Neutrophil (primary cell): ENCODE data around the gene ZFAND3.

Source experiments
- H3K27ac ChIP-seq: fragments of 200-600 bp; sonication (generic); 2 replicates; pipeline ENCODE4 v1.5.1; 2016; ENCODE audit warnings: mild to moderate bottlenecking, moderate library complexity
- H3K27me3 ChIP-seq: fragments of 200-600 bp; sonication (generic); 2 replicates; pipeline ENCODE4 v1.6.0; 2016; ENCODE audit warnings: mild to moderate bottlenecking
- H3K36me3 ChIP-seq: fragments of 200-600 bp; sonication (generic); 2 replicates; pipeline ENCODE4 v1.5.1; 2017
- H3K4me1 ChIP-seq, 2 experiments: fragments of 200-600 bp in 1 of 2; sonication (generic) in 1 of 2; 1 replicate in 1 of 2; 2 replicates in 1 of 2; pipeline versions ENCODE4 v1.5.1 to v1.6.1; 2013 to 2016; ENCODE audit warnings: low read depth in 1 of 2, low read length in 1 of 2, mild to moderate bottlenecking in 1 of 2, moderate library complexity in 1 of 2; ENCODE audit not compliant: control insufficient read depth in 1 of 2, insufficient read depth in 1 of 2
- H3K4me3 ChIP-seq, 2 experiments: fragments of 200-600 bp in 1 of 2; sonication (generic) in 1 of 2; 1 replicate in 1 of 2; 2 replicates in 1 of 2; pipeline ENCODE4 v1.5.1; 2013 to 2016; ENCODE audit warnings: low read depth in 1 of 2, low read length in 1 of 2, mild to moderate bottlenecking in 1 of 2, moderate library complexity in 1 of 2
- H3K9me3 ChIP-seq: fragments of 200-600 bp; sonication (generic); 2 replicates; pipeline ENCODE4 v1.5.1; 2016
- TF ChIP-seq, protein P1 (sequence below): fragments of 200-600 bp; sonication (generic); IDR thresholded peaks from 2 replicates; pipeline ENCODE4 v1.5.1; 2016; ENCODE audit warnings: antibody characterized with exemption

Gene ZFAND3

DNA sequence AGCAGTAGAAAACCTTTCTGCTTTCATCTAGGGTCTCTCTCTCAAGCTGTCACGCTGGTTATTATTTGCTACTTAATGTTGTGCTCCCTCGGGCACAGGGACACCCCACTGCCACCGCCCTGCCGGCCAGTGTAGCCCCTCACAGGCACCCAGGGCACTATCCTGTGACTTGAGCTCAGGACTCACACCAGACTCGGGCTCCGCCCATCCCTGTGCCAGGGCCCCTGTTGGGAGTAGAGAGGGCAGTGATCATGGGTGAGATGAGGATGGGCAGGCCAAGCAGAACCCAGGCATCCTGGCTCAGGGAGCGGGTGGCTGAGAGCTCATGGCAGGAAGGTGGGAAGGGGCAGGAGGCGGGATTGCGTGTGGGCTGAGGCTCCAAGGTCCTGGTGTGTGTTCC is 371.9 kb downstream of the ZFAND3 start:
- Histone ChIP-seq H3K27me3 (no peaks in the 10 kb centered on the region), H3K9me3 (no peaks in the 10 kb centered on the region), H3K27ac (no peak overlapping the region), H3K36me3 (no peaks in the 10 kb centered on the region), H3K4me1 (no peaks in the 10 kb centered on the region), H3K4me3 (no peak overlapping the region)
- TF ChIP-seq, protein P1, sequence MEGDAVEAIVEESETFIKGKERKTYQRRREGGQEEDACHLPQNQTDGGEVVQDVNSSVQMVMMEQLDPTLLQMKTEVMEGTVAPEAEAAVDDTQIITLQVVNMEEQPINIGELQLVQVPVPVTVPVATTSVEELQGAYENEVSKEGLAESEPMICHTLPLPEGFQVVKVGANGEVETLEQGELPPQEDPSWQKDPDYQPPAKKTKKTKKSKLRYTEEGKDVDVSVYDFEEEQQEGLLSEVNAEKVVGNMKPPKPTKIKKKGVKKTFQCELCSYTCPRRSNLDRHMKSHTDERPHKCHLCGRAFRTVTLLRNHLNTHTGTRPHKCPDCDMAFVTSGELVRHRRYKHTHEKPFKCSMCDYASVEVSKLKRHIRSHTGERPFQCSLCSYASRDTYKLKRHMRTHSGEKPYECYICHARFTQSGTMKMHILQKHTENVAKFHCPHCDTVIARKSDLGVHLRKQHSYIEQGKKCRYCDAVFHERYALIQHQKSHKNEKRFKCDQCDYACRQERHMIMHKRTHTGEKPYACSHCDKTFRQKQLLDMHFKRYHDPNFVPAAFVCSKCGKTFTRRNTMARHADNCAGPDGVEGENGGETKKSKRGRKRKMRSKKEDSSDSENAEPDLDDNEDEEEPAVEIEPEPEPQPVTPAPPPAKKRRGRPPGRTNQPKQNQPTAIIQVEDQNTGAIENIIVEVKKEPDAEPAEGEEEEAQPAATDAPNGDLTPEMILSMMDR: no peak

DNA sequence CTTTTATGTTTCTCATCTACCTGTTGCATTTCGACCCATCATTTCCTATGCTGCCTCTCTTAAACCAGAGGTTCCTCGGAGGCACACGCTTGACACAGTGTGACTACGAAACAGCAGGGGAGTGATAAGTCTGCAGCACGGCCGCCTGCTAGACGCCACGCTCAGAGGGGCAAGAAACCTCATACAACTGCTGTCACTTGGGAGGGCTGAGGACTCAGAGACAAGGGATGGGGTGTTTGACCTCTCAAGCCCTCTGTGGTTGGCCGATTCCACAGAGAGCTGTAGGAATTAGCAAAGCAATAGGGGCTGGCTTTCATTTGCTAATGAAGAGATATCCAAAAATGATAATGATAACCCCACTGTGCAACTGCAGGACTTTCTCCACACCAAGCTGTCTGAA is 372.5 kb downstream of the ZFAND3 start:
- Histone ChIP-seq H3K27ac (no peak overlapping the region), H3K9me3 (no peaks in the 10 kb centered on the region), H3K36me3 (no peaks in the 10 kb centered on the region), H3K27me3 (no peaks in the 10 kb centered on the region), H3K4me3 (no peak overlapping the region), H3K4me1 (no peaks in the 10 kb centered on the region)
- TF ChIP-seq, protein P1: no peak

DNA sequence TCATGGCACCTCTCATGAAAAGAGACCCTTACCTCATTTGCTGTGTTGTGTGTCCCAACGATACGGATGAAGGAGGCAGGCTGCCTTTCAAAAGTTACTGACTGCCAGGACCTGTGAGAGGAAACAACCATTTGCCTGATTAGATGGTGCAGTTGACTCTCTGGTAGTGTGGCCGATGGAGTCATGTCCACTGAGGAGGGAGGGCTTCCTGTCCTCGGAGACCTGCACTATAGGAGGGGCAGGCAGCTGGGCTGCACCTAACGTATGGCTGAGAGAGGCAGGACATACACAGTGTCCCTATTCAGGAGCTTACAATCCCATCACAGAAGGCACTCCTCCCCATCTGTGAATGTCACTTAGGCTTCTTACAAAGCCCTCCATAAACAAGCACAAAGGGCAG is 373.0 kb downstream of the ZFAND3 start:
- Histone ChIP-seq H3K27ac (no peak overlapping the region), H3K36me3 (no peaks in the 10 kb centered on the region), H3K4me3 (no peak overlapping the region), H3K27me3 (no peaks in the 10 kb centered on the region), H3K4me1 (no peaks in the 10 kb centered on the region), H3K9me3 (no peaks in the 10 kb centered on the region)
- TF ChIP-seq, protein P1: no peak

- Histone ChIP-seq H3K4me1 (no peaks in the 10 kb centered on the region), H3K27me3 (no peaks in the 10 kb centered on the region), H3K9me3 (no peaks in the 10 kb centered on the region), H3K27ac (no peak overlapping the region), H3K4me3 (no peak overlapping the region), H3K36me3 (no peaks in the 10 kb centered on the region)
- TF ChIP-seq, protein P1: no peak
These were observed 373.5 kb downstream of the ZFAND3 start for GRCh38 chr6:38193051-38193450.

DNA sequence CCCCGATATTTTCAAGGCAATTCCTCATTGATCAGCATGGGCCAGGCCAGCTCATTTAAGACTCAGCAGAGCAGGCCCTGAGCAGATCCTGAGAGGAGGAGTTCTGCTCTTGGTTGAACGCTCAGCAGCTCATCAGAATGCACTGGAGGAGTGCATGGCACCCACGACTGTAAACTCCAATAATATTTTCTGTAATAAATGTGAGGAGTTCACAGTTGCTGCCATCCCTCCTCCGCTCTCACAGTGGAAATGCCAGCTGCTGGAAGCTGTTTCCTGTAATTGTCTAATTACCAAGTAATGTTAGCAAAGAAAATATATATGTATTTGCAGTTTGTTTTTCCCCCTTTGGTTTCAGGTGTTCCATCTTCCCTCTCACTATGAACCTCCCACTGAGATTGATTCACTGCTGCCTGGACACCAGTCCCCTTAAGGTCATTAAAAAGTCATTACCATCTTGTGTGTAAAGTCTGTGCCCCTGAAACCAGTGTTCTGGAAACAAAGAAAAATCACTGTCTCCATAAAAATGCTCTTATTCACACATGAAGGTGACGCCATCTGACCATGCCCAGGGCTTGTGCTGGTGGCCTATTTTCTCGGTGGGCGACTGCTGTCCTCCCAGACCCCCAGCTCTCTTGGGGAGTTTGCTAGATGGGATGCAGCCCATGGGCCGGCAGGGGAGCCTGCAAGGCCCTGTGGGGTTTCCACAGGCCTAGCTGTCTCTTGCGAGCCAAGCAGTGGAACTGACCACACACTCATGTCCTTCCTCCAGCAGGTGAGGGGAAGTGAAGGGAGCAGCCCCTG is 374.2 kb downstream of the ZFAND3 start:
- TF ChIP-seq, protein P1: no peak
- no peaks in the 10 kb centered on the region for H3K9me3 ChIP-seq
- no peaks in the 10 kb centered on the region for H3K27me3 ChIP-seq
- no peak overlapping the region for H3K4me3 ChIP-seq
- H3K4me1 ChIP-seq: no peaks in the 10 kb centered on the region
- H3K36me3 ChIP-seq: no peaks in the 10 kb centered on the region
- no peak overlapping the region for H3K27ac ChIP-seq
